ENCODE measurements around the gene PPFIA4.
A peak's percentile ranks its signal among the peaks of the same experiment; 100 is the strongest.

Gene PPFIA4

DNA sequence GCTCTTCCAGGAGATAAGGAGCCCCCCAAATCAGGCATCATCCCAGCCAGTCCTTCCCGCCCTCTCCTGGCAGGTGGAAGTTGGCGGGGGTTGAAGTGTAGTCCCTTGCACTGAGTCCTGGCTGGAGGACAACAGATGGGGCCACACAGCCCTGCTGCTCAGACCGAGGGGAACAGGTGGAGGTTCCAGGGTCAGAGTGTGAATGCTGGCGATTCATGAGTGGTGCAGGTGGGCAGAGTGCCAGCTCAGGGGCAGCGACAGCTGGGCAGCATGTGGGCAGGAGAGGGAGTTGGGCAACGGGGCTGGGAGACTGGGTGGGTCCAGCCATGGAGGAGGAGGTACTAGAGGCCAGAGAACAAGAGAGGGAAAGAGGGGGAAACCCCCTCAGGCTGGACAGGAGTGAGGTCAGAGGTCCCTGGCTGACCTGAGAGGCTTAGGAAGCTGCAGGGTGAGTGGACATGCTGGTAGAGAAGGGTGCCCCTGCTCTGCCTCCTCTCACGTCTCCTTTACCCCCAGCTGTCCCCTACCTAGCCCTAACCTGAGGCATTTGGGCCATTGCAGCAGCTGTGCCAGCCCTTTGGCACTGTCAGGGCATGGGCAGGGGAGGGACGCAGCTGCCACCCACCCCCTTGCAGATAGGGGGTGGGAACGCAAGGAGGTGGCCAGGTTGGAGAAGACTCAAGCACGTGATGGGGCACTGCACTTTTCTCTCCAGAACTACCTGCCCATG is 90.0 kb downstream of the PPFIA4 start:
- Histone ChIP-seq H3K4me3 (replicated peaks; ENCODE audit: low read depth, low read length) (no peak overlapping the region), H3K27me3 (replicated peaks; ENCODE audit: control insufficient read depth, insufficient read depth, low read length) (no peaks in the 10 kb centered on the region; the same call in 1 of the 2 replicates), H3K36me3 (ENCODE audit: control insufficient read depth, insufficient read depth, low read length) (no peaks in the 10 kb centered on the region)
- DNase-seq (ENCODE audit: extremely low read depth, insufficient read length) = no peak
- TF ChIP-seq, protein P1, sequence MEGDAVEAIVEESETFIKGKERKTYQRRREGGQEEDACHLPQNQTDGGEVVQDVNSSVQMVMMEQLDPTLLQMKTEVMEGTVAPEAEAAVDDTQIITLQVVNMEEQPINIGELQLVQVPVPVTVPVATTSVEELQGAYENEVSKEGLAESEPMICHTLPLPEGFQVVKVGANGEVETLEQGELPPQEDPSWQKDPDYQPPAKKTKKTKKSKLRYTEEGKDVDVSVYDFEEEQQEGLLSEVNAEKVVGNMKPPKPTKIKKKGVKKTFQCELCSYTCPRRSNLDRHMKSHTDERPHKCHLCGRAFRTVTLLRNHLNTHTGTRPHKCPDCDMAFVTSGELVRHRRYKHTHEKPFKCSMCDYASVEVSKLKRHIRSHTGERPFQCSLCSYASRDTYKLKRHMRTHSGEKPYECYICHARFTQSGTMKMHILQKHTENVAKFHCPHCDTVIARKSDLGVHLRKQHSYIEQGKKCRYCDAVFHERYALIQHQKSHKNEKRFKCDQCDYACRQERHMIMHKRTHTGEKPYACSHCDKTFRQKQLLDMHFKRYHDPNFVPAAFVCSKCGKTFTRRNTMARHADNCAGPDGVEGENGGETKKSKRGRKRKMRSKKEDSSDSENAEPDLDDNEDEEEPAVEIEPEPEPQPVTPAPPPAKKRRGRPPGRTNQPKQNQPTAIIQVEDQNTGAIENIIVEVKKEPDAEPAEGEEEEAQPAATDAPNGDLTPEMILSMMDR (IDR thresholded peaks at IDR 0.05; ENCODE audit: insufficient read depth, low read length, poor library complexity, severe bottlenecking) = no peak

DNA sequence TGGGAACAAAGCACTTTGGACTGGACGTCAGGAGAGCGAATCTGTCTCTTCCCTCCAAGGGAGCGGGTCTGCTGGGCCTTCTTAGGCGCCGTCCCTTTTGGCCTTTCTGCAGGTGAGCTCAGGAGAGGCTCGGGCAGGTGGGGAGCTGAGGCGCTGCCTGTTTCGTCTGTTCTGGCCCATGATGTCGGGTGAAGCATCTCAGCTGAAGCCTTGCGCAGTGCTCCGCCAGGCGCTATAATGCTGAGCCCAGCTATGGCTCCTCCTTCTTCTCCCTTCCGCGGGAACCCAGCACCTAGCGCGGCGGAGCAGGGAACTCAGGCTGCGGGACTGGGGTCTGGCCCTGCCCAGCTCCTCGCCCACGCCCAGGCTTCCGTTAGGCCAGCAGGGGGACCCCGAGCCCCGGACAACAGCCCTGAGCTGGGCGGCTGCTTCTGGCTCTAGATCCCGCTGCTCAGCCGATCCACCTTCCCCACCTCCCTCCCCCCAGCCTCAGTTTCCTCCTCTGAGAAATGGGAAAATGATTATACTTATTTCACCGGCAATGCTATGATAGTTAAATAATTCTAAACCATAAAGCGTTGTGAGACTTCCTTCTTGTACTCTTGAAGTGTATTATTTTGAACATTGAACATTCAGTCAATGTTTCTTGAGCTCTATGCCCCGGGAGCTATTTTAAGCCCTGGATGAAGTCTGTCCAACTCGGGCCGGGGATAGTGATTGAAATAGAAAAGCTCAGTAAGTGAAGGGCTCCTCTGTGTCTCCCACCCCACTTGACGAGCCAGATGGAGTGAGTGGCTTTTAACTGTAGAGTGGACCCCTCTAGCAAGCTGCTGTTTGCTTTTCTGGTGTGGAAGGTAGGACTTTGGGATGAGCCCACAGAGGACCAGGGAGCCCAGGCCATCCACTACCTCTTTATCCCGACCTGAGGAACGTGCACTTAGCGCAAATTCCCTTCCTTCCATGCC is 91.6 kb downstream of the PPFIA4 start:
- TF ChIP-seq, protein P1 (IDR thresholded peaks at IDR 0.05; ENCODE audit: insufficient read depth, low read length, poor library complexity, severe bottlenecking) = peak; percentile 70
- peak; percentile 41 for DNase-seq (ENCODE audit: extremely low read depth, insufficient read length)
- H3K27me3 ChIP-seq (replicated peaks; ENCODE audit: control insufficient read depth, insufficient read depth, low read length) = no peaks in the 10 kb centered on the region; the same call in none of the 2 replicates

DNA sequence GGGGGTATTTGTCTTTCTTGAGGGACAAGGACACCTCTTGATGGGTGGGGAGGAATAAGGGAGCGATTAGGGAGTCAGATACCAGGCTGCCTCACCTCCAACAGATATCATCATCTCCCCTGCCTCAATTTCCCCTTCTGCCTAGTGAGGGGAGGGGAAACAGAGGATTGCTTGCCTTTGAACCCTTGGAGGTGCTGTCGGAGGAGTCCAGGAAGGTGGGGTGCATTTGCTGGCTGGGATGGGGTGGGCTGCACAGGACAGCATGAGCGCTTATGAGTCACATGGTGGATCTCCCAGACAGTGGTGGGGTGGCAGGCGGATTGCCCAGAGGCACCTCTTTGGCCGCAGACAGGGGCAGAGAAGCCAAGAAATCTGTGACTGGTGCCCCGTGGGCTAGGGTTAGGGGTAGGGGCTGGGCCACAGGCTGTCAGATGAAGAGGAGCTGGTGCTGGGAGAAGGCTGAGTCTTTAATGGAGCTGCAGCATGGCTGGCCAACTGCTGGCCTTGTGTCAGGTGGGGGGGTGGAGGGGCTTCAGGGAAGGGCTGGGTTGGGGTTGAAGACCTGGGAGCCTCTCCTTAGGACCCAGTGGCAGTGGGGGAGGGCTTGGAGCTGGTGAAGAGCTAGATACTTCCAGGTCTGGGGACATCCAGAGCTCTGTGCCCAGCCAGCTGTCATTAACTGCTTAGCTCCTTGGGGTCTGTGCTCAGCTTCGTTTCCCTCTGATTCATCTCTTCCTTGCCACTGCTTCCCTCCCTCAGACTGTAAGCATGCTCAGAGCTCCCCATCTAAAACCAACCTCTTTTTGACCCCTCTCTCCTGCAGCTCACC is 94.2 kb downstream of the PPFIA4 start:
- Histone ChIP-seq H3K27me3 (replicated peaks; ENCODE audit: control insufficient read depth, insufficient read depth, low read length) (peaks cover 4% of the 10 kb centered on the region), H3K4me3 (replicated peaks; ENCODE audit: low read depth, low read length) (no peak overlapping the region), H3K36me3 (ENCODE audit: control insufficient read depth, insufficient read depth, low read length) (no peaks in the 10 kb centered on the region)
- DNase-seq (ENCODE audit: extremely low read depth, insufficient read length) = no peak
- TF ChIP-seq, protein P1 (IDR thresholded peaks at IDR 0.05; ENCODE audit: insufficient read depth, low read length, poor library complexity, severe bottlenecking) = no peak

More for the DNA sequence above, 91.6 kb downstream of the PPFIA4 start:
- Histone ChIP-seq H3K4me3 (replicated peaks; ENCODE audit: low read depth, low read length) (no peak overlapping the region), H3K36me3 (ENCODE audit: control insufficient read depth, insufficient read depth, low read length) (no peaks in the 10 kb centered on the region)

DNA sequence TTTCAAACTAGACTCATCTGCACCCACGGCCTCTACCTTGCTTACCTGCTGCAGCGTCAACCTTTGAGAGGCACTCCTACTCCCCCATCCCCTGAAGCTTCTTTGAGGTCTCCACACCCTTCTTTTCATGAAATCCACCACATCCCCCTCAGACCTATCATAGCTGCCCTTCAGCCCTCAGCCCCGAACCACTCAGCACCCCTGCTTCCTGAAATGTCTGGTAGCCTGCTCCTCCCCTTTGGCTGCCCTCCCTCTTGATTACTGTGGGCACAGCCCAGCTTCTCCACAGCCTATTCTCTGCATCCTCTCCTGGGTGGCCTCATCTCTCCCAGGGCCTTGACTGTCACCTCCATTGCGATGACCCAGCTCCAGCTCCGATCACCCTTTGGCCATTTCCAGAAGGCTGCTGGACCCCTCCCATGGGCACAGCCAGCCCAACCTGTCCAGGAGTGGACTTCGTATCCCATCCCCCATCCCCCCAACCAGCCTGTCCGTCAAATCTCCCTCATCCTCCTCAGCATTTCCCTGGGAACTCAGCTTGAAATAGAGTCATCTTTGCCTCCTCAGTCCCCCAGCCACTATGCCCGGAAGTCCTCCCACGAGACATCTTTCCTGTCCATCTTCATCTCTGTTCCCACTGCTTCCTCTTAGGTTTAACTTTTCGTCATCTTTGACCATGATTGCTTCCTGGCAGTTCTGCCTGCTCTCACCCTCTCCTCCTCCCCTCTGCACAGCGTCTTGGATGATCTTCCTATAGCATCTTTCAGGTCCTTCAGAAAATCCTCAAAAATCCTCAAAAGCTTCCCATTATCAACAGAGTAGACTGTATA is 95.1 kb downstream of the PPFIA4 start:
- no peak for DNase-seq (ENCODE audit: extremely low read depth, insufficient read length)
- TF ChIP-seq, protein P1 (IDR thresholded peaks at IDR 0.05; ENCODE audit: insufficient read depth, low read length, poor library complexity, severe bottlenecking) = no peak
- Histone ChIP-seq H3K27me3 (replicated peaks; ENCODE audit: control insufficient read depth, insufficient read depth, low read length) (peaks cover 6% of the 10 kb centered on the region), H3K4me3 (replicated peaks; ENCODE audit: low read depth, low read length) (no peak overlapping the region), H3K36me3 (ENCODE audit: control insufficient read depth, insufficient read depth, low read length) (no peaks in the 10 kb centered on the region)

DNA sequence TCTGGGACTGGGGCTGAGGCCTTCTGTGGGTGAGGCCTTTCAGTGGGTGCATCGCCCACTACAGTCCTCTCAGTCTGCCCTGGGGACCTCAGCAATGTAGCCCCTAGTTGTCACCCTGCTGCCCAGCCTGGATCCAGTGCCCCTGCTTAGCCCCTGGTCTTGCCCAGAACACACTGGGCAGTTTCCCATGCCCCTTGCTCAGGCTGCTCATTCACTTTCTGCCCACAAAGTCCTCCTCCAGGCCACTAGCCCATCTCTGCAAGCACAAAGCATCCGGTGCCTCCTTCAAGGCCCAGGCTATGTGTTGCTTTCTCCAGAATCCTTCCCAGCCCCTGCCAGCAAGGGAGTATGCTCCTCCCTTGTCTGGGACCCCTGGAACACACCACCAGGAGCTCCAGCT is 95.9 kb downstream of the PPFIA4 start:
- no peaks in the 10 kb centered on the region for H3K36me3 ChIP-seq (ENCODE audit: control insufficient read depth, insufficient read depth, low read length)
- peaks cover 6% of the 10 kb centered on the region for H3K27me3 ChIP-seq (replicated peaks; ENCODE audit: control insufficient read depth, insufficient read depth, low read length)

More for the DNA sequence above, 95.9 kb downstream of the PPFIA4 start:
- DNase-seq (ENCODE audit: extremely low read depth, insufficient read length) = no peak
- TF ChIP-seq, protein P1 (IDR thresholded peaks at IDR 0.05; ENCODE audit: insufficient read depth, low read length, poor library complexity, severe bottlenecking) = no peak
- no peak overlapping the region for H3K4me3 ChIP-seq (replicated peaks; ENCODE audit: low read depth, low read length)
